ENCODE results near the gene RASGEF1C.

RASGEF1C gene

GRCh38 chr5:180209137-180209581, at the start of gene RASGEF1C:
TSS of gene RASGEF1C (minus strand) at chr5:180209211. CDS start at chr5:180138052, 71,159 bp downstream.
- Histone ChIP-seq H3K4me1 (ENCODE audit: control insufficient read depth in 5 of 5, insufficient read depth in 5 of 5, low read length in 5 of 5) (peaks cover 0 to 16% (median 11%) of the 10 kb centered on the region in 5 donors), H3K27ac (ENCODE audit: low read depth, low read length) (no peak within 1 kb of the TSS), H3K9ac (ENCODE audit: low read length in 5 of 5) (peak within 1 kb of the TSS in 2 of 5 donors; percentile 35 to 46), H3K9me3 (ENCODE audit: control insufficient read depth in 5 of 5, low read length in 5 of 5) (peaks cover 0 to 8% (median 0%) of the 10 kb centered on the region in 5 donors), H3K36me3 (ENCODE audit: control insufficient read depth in 5 of 5, insufficient read depth in 5 of 5, low read length in 5 of 5) (no peaks in the 10 kb centered on the region), H3K4me3 (ENCODE audit: low read depth in 1 of 5, low read length in 5 of 5) (peak within 1 kb of the TSS; percentile 23 to 55 (median 51)), H3K27me3 (ENCODE audit: control insufficient read depth in 5 of 5, insufficient read depth in 4 of 5, low read length in 5 of 5) (peaks cover 22 to 43% (median 30%) of the 10 kb centered on the region in 5 donors)

GRCh38 chr5:180253036-180253824, 44.2 kb upstream of the RASGEF1C start:
- H3K36me3 ChIP-seq (ENCODE audit: control insufficient read depth in 5 of 5, insufficient read depth in 5 of 5, low read length in 5 of 5) = peaks cover 11 to 70% (median 67%) of the 10 kb centered on the region in 5 donors
- H3K9me3 ChIP-seq (ENCODE audit: control insufficient read depth in 5 of 5, low read length in 5 of 5) = peaks cover 55 to 97% (median 94%) of the 10 kb centered on the region in 5 donors
- H3K4me3 ChIP-seq (ENCODE audit: low read depth in 1 of 5, low read length in 5 of 5) = peak overlapping the region in 4 of 5 donors; percentile 17 to 55 (median 24)

GRCh38 chr5:180251887-180252286, 42.9 kb upstream of the RASGEF1C start:
- Histone ChIP-seq H3K4me3 (ENCODE audit: low read depth in 1 of 5, low read length in 5 of 5) (peak overlapping the region; percentile 2 to 55 (median 27)), H3K36me3 (ENCODE audit: control insufficient read depth in 5 of 5, insufficient read depth in 5 of 5, low read length in 5 of 5) (peaks cover 6 to 70% (median 68%) of the 10 kb centered on the region in 5 donors), H3K27ac (ENCODE audit: low read depth, low read length) (no peak overlapping the region), H3K4me1 (ENCODE audit: control insufficient read depth in 5 of 5, insufficient read depth in 5 of 5, low read length in 5 of 5) (no peaks in the 10 kb centered on the region), H3K27me3 (ENCODE audit: control insufficient read depth in 5 of 5, insufficient read depth in 4 of 5, low read length in 5 of 5) (no peaks in the 10 kb centered on the region), H3K9me3 (ENCODE audit: control insufficient read depth in 5 of 5, low read length in 5 of 5) (peaks cover 42 to 94% (median 91%) of the 10 kb centered on the region in 5 donors), H3K9ac (ENCODE audit: low read length in 5 of 5) (no peak overlapping the region)

More at GRCh38 chr5:180253036-180253824, 44.2 kb upstream of the RASGEF1C start:
- Histone ChIP-seq H3K4me1 (ENCODE audit: control insufficient read depth in 5 of 5, insufficient read depth in 5 of 5, low read length in 5 of 5) (no peaks in the 10 kb centered on the region), H3K9ac (ENCODE audit: low read length in 5 of 5) (no peak overlapping the region), H3K27me3 (ENCODE audit: control insufficient read depth in 5 of 5, insufficient read depth in 4 of 5, low read length in 5 of 5) (no peaks in the 10 kb centered on the region), H3K27ac (ENCODE audit: low read depth, low read length) (no peak overlapping the region)

- no peaks in the 10 kb centered on the region for H3K27me3 ChIP-seq (ENCODE audit: control insufficient read depth in 5 of 5, insufficient read depth in 4 of 5, low read length in 5 of 5)
- peaks cover 41 to 87% (median 84%) of the 10 kb centered on the region in 5 donors for H3K9me3 ChIP-seq (ENCODE audit: control insufficient read depth in 5 of 5, low read length in 5 of 5)
- H3K27ac ChIP-seq (ENCODE audit: low read depth, low read length) = no peak overlapping the region
- peak overlapping the region in 4 of 5 donors; percentile 5 to 36 (median 28) for H3K4me3 ChIP-seq (ENCODE audit: low read depth in 1 of 5, low read length in 5 of 5)
- no peaks in the 10 kb centered on the region for H3K4me1 ChIP-seq (ENCODE audit: control insufficient read depth in 5 of 5, insufficient read depth in 5 of 5, low read length in 5 of 5)
- no peak overlapping the region for H3K9ac ChIP-seq (ENCODE audit: low read length in 5 of 5)
- peaks cover 12 to 71% (median 62%) of the 10 kb centered on the region in 5 donors for H3K36me3 ChIP-seq (ENCODE audit: control insufficient read depth in 5 of 5, insufficient read depth in 5 of 5, low read length in 5 of 5)
Measured at GRCh38 chr5:180251141-180251540, 42.1 kb upstream of the RASGEF1C start.

GRCh38 chr5:180250329-180250728, 41.3 kb upstream of the RASGEF1C start:
- no peak overlapping the region for H3K27ac ChIP-seq (ENCODE audit: low read depth, low read length)
- no peaks in the 10 kb centered on the region for H3K27me3 ChIP-seq (ENCODE audit: control insufficient read depth in 5 of 5, insufficient read depth in 4 of 5, low read length in 5 of 5)
- no peaks in the 10 kb centered on the region for H3K4me1 ChIP-seq (ENCODE audit: control insufficient read depth in 5 of 5, insufficient read depth in 5 of 5, low read length in 5 of 5)
- H3K9me3 ChIP-seq (ENCODE audit: control insufficient read depth in 5 of 5, low read length in 5 of 5) = peaks cover 34 to 83% (median 78%) of the 10 kb centered on the region in 5 donors
- H3K4me3 ChIP-seq (ENCODE audit: low read depth in 1 of 5, low read length in 5 of 5) = peak overlapping the region in 4 of 5 donors; percentile 12 to 41 (median 34)
- H3K36me3 ChIP-seq (ENCODE audit: control insufficient read depth in 5 of 5, insufficient read depth in 5 of 5, low read length in 5 of 5) = peaks cover 16 to 71% (median 60%) of the 10 kb centered on the region in 5 donors
- no peak overlapping the region for H3K9ac ChIP-seq (ENCODE audit: low read length in 5 of 5)

GRCh38 chr5:180241600-180241999, 32.6 kb upstream of the RASGEF1C start:
- Histone ChIP-seq H3K4me3 (ENCODE audit: low read depth in 1 of 5, low read length in 5 of 5) (no peak overlapping the region), H3K36me3 (ENCODE audit: control insufficient read depth in 5 of 5, insufficient read depth in 5 of 5, low read length in 5 of 5) (peaks cover 42 to 83% (median 58%) of the 10 kb centered on the region in 5 donors), H3K9me3 (ENCODE audit: control insufficient read depth in 5 of 5, low read length in 5 of 5) (peaks cover 4 to 42% (median 30%) of the 10 kb centered on the region in 5 donors), H3K9ac (ENCODE audit: low read length in 5 of 5) (no peak overlapping the region), H3K4me1 (ENCODE audit: control insufficient read depth in 5 of 5, insufficient read depth in 5 of 5, low read length in 5 of 5) (no peaks in the 10 kb centered on the region), H3K27me3 (ENCODE audit: control insufficient read depth in 5 of 5, insufficient read depth in 4 of 5, low read length in 5 of 5) (no peaks in the 10 kb centered on the region), H3K27ac (ENCODE audit: low read depth, low read length) (no peak overlapping the region)

GRCh38 chr5:180238631-180239030, 29.6 kb upstream of the RASGEF1C start:
- no peaks in the 10 kb centered on the region for H3K27me3 ChIP-seq (ENCODE audit: control insufficient read depth in 5 of 5, insufficient read depth in 4 of 5, low read length in 5 of 5)

GRCh38 chr5:180235846-180236245, 26.8 kb upstream of the RASGEF1C start:
- H3K27me3 ChIP-seq (ENCODE audit: control insufficient read depth in 5 of 5, insufficient read depth in 4 of 5, low read length in 5 of 5) = no peaks in the 10 kb centered on the region
- H3K27ac ChIP-seq (ENCODE audit: low read depth, low read length) = no peak overlapping the region
- H3K36me3 ChIP-seq (ENCODE audit: control insufficient read depth in 5 of 5, insufficient read depth in 5 of 5, low read length in 5 of 5) = peaks cover 39 to 87% (median 67%) of the 10 kb centered on the region in 5 donors
- H3K4me3 ChIP-seq (ENCODE audit: low read depth in 1 of 5, low read length in 5 of 5) = no peak overlapping the region
- no peak overlapping the region for H3K9ac ChIP-seq (ENCODE audit: low read length in 5 of 5)
- H3K9me3 ChIP-seq (ENCODE audit: control insufficient read depth in 5 of 5, low read length in 5 of 5) = peaks cover 0 to 22% (median 9%) of the 10 kb centered on the region in 5 donors
- no peaks in the 10 kb centered on the region for H3K4me1 ChIP-seq (ENCODE audit: control insufficient read depth in 5 of 5, insufficient read depth in 5 of 5, low read length in 5 of 5)

More at GRCh38 chr5:180238631-180239030, 29.6 kb upstream of the RASGEF1C start:
- H3K9ac ChIP-seq (ENCODE audit: low read length in 5 of 5) = no peak overlapping the region
- H3K36me3 ChIP-seq (ENCODE audit: control insufficient read depth in 5 of 5, insufficient read depth in 5 of 5, low read length in 5 of 5) = peaks cover 50 to 92% (median 73%) of the 10 kb centered on the region in 5 donors
- H3K4me1 ChIP-seq (ENCODE audit: control insufficient read depth in 5 of 5, insufficient read depth in 5 of 5, low read length in 5 of 5) = no peaks in the 10 kb centered on the region
- H3K4me3 ChIP-seq (ENCODE audit: low read depth in 1 of 5, low read length in 5 of 5) = no peak overlapping the region
- no peak overlapping the region for H3K27ac ChIP-seq (ENCODE audit: low read depth, low read length)
- H3K9me3 ChIP-seq (ENCODE audit: control insufficient read depth in 5 of 5, low read length in 5 of 5) = peaks cover 3 to 29% (median 21%) of the 10 kb centered on the region in 5 donors

GRCh38 chr5:180235077-180235476, 26.1 kb upstream of the RASGEF1C start:
- Histone ChIP-seq H3K36me3 (ENCODE audit: control insufficient read depth in 5 of 5, insufficient read depth in 5 of 5, low read length in 5 of 5) (peaks cover 38 to 80% (median 60%) of the 10 kb centered on the region in 5 donors), H3K4me3 (ENCODE audit: low read depth in 1 of 5, low read length in 5 of 5) (no peak overlapping the region), H3K27ac (ENCODE audit: low read depth, low read length) (no peak overlapping the region), H3K9ac (ENCODE audit: low read length in 5 of 5) (no peak overlapping the region), H3K27me3 (ENCODE audit: control insufficient read depth in 5 of 5, insufficient read depth in 4 of 5, low read length in 5 of 5) (no peaks in the 10 kb centered on the region), H3K9me3 (ENCODE audit: control insufficient read depth in 5 of 5, low read length in 5 of 5) (peaks cover 0 to 25% (median 4%) of the 10 kb centered on the region in 5 donors), H3K4me1 (ENCODE audit: control insufficient read depth in 5 of 5, insufficient read depth in 5 of 5, low read length in 5 of 5) (no peaks in the 10 kb centered on the region)

- H3K36me3 ChIP-seq (ENCODE audit: control insufficient read depth in 5 of 5, insufficient read depth in 5 of 5, low read length in 5 of 5) = peaks cover 30 to 74% (median 55%) of the 10 kb centered on the region in 5 donors
- no peaks in the 10 kb centered on the region for H3K4me1 ChIP-seq (ENCODE audit: control insufficient read depth in 5 of 5, insufficient read depth in 5 of 5, low read length in 5 of 5)
- no peaks in the 10 kb centered on the region for H3K27me3 ChIP-seq (ENCODE audit: control insufficient read depth in 5 of 5, insufficient read depth in 4 of 5, low read length in 5 of 5)
- peaks cover 0 to 33% (median 6%) of the 10 kb centered on the region in 5 donors for H3K9me3 ChIP-seq (ENCODE audit: control insufficient read depth in 5 of 5, low read length in 5 of 5)
- H3K27ac ChIP-seq (ENCODE audit: low read depth, low read length) = no peak overlapping the region
- H3K9ac ChIP-seq (ENCODE audit: low read length in 5 of 5) = no peak overlapping the region
- no peak overlapping the region for H3K4me3 ChIP-seq (ENCODE audit: low read depth in 1 of 5, low read length in 5 of 5)
Measured at GRCh38 chr5:180234271-180234670, 25.3 kb upstream of the RASGEF1C start.

Measured in subcutaneous abdominal adipose tissue (tissue), 5 donors.